ENCODE data around the gene LTBP3. TPM values are rescaled to one million over a fixed set of nuclear protein-coding genes. Genes with fewer than 3 reads are reported as not detected.

LTBP3 gene
- total and polyA plus RNA-seq, 9 of the 15 experiments (the other 6 are each of a cell fraction or from before 2014, with no cell fraction given), result 0.06 to 20.5 (median 4.8) TPM

- TF ChIP-seq E2F6 (IDR thresholded peaks at IDR 0.05; ENCODE audit: borderline replicate concordance in 1 of 2, extremely low read depth in 1 of 2, insufficient read depth in 1 of 2, insufficient read length in 1 of 2, low read depth in 1 of 2, low read length in 1 of 2, poor library complexity in 1 of 2, severe bottlenecking in 1 of 2), result peak in 1 of 2 experiments; percentile 10
- 0 out of 2 replicates have a peak, but pooled peaks have one; percentile 40 for TF ChIP-seq MTA1 (IDR thresholded peaks at IDR 0.05; ENCODE audit: borderline replicate concordance)
- no peak for TF ChIP-seq PML (IDR thresholded peaks at IDR 0.05; ENCODE audit: low read length)
- 0 out of 2 replicates have a peak, but pooled peaks have one; percentile 41 for TF ChIP-seq L3MBTL2 (IDR thresholded peaks at IDR 0.05)
- TF ChIP-seq PKNOX1 (IDR thresholded peaks at IDR 0.05), result peak; percentile 44; the same call in 1 of the 2 replicates
- peak; percentile 14 for TF ChIP-seq ASH1L (IDR thresholded peaks at IDR 0.05; ENCODE audit: borderline replicate concordance, low read depth, partially characterized antibody)
- TF ChIP-seq MTA3 (IDR thresholded peaks at IDR 0.05; ENCODE audit: borderline replicate concordance), result 0 out of 2 replicates have a peak, but pooled peaks have one; percentile 33
- no peak for TF ChIP-seq BRD9 (IDR thresholded peaks at IDR 0.05; ENCODE audit: low read depth, partially characterized antibody)
These were observed 34.0 kb downstream of the LTBP3 start (continued) for GRCh38 chr11:65524014-65524740.
